ENCODE results near the gene CCDC141. TPM values are rescaled to one million over a fixed set of nuclear protein-coding genes. Genes with fewer than 3 reads are reported as not detected.

Gene CCDC141
- total RNA-seq, 2 donors from 2014 or later, result 118 to 142 TPM

DNA sequence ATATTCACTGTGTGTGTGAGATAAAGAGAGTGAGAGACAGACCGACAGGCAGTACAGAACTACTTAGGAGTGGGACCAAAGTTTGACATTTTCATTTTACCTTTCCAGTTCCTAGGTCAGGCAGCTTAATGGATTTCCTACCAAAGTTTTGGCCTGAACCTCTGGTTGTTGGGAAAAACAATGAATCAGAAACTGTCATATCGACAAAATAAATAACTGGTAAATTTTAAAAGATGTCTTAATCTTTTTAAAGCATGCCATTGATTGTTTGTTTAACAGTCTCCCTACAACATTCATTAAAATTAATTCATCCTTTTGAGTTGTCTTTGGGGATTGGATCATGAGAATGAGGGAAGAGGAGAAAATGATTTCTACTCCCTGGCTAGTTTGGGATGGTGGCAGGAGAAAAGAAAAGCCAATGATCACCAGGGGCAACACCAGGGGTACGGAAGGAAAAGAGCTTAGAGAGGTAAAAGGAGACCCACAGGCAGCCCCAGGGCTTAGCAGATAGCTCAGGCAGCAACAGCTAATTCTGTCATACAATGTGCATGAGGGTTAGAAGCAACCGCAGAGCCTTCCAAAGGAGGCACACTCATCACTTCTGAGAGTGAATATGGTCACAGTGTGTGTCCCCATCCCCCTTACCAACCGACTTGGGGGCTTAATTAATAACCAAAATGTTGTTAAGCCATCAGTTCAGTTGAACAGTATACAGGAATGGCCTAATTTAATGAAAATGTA lies 98.5 kb downstream of the CCDC141 start:
- H3K27me3 Mint-ChIP-seq (ENCODE audit: insufficient read depth), result no peaks in the 10 kb centered on the region
- no peaks in the 10 kb centered on the region for H3K27me3 ChIP-seq (ENCODE audit: control insufficient read depth, insufficient read depth, low read length, poor library complexity, severe bottlenecking)
- 93% methylated on average over 3 to 5 of the region's 5 CpGs for WGBS, 2 experiments (ENCODE audit: insufficient coverage in 1 of 2, insufficient read length in 1 of 2)
- no peak overlapping the region for H3K4me3 Mint-ChIP-seq
- H3K9me3 ChIP-seq (ENCODE audit: control insufficient read depth, low read length), result no peaks in the 10 kb centered on the region
- no peaks in the 10 kb centered on the region for H3K9me3 Mint-ChIP-seq
- peaks cover 77% of the 10 kb centered on the region for H3K36me3 ChIP-seq (ENCODE audit: control insufficient read depth, insufficient read depth, low read length)
- H3K4me1 Mint-ChIP-seq, result peaks cover 4% of the 10 kb centered on the region
- DNase-seq, result no peak
- TF ChIP-seq, protein P1, sequence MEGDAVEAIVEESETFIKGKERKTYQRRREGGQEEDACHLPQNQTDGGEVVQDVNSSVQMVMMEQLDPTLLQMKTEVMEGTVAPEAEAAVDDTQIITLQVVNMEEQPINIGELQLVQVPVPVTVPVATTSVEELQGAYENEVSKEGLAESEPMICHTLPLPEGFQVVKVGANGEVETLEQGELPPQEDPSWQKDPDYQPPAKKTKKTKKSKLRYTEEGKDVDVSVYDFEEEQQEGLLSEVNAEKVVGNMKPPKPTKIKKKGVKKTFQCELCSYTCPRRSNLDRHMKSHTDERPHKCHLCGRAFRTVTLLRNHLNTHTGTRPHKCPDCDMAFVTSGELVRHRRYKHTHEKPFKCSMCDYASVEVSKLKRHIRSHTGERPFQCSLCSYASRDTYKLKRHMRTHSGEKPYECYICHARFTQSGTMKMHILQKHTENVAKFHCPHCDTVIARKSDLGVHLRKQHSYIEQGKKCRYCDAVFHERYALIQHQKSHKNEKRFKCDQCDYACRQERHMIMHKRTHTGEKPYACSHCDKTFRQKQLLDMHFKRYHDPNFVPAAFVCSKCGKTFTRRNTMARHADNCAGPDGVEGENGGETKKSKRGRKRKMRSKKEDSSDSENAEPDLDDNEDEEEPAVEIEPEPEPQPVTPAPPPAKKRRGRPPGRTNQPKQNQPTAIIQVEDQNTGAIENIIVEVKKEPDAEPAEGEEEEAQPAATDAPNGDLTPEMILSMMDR (conservative IDR thresholded peaks at IDR 0.05), result no peak
- no peak overlapping the region for H3K27ac ChIP-seq (ENCODE audit: low read depth, low read length)
- H3K4me1 ChIP-seq (ENCODE audit: control insufficient read depth, insufficient read depth, low read length), result no peaks in the 10 kb centered on the region
- H3K9ac ChIP-seq (ENCODE audit: extremely low read depth, low read length, poor library complexity, severe bottlenecking), result no peak overlapping the region
- H3K27ac Mint-ChIP-seq, result no peak overlapping the region
- no peak overlapping the region for H3K4me3 ChIP-seq (ENCODE audit: low read length)
- peaks cover 74% of the 10 kb centered on the region for H3K36me3 Mint-ChIP-seq (ENCODE audit: low read depth)

DNA sequence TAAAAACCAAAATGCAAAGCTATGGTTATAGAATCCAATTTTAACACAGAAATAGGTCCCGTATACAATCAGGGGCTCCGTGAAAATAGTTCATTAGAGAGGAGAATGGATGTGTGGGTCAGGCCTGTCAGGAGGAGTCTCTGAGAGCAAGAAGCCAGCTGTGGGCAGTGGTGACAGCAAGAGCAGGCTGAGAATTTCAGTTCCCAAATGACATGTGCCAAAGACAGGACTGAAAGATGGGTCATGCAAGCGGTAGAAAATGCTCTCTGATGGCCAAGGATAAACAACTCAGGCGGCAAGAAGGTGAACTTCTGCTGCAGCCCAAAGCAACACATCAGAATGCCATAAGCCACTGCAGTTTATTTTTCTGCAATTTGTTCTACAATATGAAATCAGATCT lies 100.4 kb downstream of the CCDC141 start:
- H3K27me3 ChIP-seq (ENCODE audit: control insufficient read depth, insufficient read depth, low read length, poor library complexity, severe bottlenecking), result no peaks in the 10 kb centered on the region
- H3K9me3 Mint-ChIP-seq, result no peaks in the 10 kb centered on the region
- no peaks in the 10 kb centered on the region for H3K9me3 ChIP-seq (ENCODE audit: control insufficient read depth, low read length)
- H3K4me3 Mint-ChIP-seq, result no peak overlapping the region
- peaks cover 78% of the 10 kb centered on the region for H3K36me3 ChIP-seq (ENCODE audit: control insufficient read depth, insufficient read depth, low read length)
- no peak for DNase-seq
- no peak overlapping the region for H3K9ac ChIP-seq (ENCODE audit: extremely low read depth, low read length, poor library complexity, severe bottlenecking)
- no peak overlapping the region for H3K27ac Mint-ChIP-seq
- H3K4me1 Mint-ChIP-seq, result peaks cover 4% of the 10 kb centered on the region
- 89 to 100% methylated on average over 2 to 4 of the region's 4 CpGs for WGBS, 2 experiments (ENCODE audit: insufficient coverage in 1 of 2, insufficient read length in 1 of 2)
- H3K27me3 Mint-ChIP-seq (ENCODE audit: insufficient read depth), result no peaks in the 10 kb centered on the region
- H3K36me3 Mint-ChIP-seq (ENCODE audit: low read depth), result peaks cover 65% of the 10 kb centered on the region
- H3K4me3 ChIP-seq (ENCODE audit: low read length), result no peak overlapping the region
- TF ChIP-seq, protein P1 (conservative IDR thresholded peaks at IDR 0.05), result no peak
- H3K27ac ChIP-seq (ENCODE audit: low read depth, low read length), result no peak overlapping the region
- H3K4me1 ChIP-seq (ENCODE audit: control insufficient read depth, insufficient read depth, low read length), result no peaks in the 10 kb centered on the region

DNA sequence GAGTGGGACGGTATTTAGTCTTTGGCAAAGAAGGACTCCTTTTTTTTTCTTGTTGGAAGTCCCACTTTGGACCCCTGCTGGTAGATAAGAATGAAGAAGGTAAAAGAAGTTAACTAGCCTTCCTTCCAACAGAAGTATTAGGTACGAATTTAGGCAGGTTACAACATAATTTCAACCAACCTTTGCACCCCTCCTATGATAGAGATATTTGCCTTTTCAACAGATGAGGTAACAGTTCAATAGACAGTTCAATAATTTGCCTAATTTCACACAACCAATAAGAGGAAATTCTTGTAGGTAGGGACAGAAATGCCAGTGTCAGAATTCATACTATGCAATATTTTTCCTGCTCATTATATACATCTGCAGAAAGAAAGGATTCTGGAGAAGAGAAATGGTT lies 100.8 kb downstream of the CCDC141 start:
- TF ChIP-seq, protein P1 (conservative IDR thresholded peaks at IDR 0.05), result no peak
- H3K4me1 ChIP-seq (ENCODE audit: control insufficient read depth, insufficient read depth, low read length), result no peaks in the 10 kb centered on the region
- no peak overlapping the region for H3K4me3 ChIP-seq (ENCODE audit: low read length)
- no peak for DNase-seq
- WGBS, 2 experiments (ENCODE audit: insufficient coverage in 1 of 2, insufficient read length in 1 of 2), result 97 to 100% methylated on average over 1 to 2 of the region's 2 CpGs
- Mint-ChIP-seq H3K36me3 (ENCODE audit: low read depth) (peaks cover 64% of the 10 kb centered on the region), H3K27ac (no peak overlapping the region), H3K4me3 (no peak overlapping the region), H3K27me3 (ENCODE audit: insufficient read depth) (no peaks in the 10 kb centered on the region), H3K4me1 (peaks cover 4% of the 10 kb centered on the region), H3K9me3 (no peaks in the 10 kb centered on the region)
- no peaks in the 10 kb centered on the region for H3K9me3 ChIP-seq (ENCODE audit: control insufficient read depth, low read length)
- H3K36me3 ChIP-seq (ENCODE audit: control insufficient read depth, insufficient read depth, low read length), result peaks cover 77% of the 10 kb centered on the region
- H3K27me3 ChIP-seq (ENCODE audit: control insufficient read depth, insufficient read depth, low read length, poor library complexity, severe bottlenecking), result no peaks in the 10 kb centered on the region
- no peak overlapping the region for H3K27ac ChIP-seq (ENCODE audit: low read depth, low read length)
- H3K9ac ChIP-seq (ENCODE audit: extremely low read depth, low read length, poor library complexity, severe bottlenecking), result no peak overlapping the region
